NOMO-1 treated with dmso at 0.1 percent for 144 hours (cell line): ENCODE data around the gene TBC1D9.
A peak's percentile ranks its signal among the peaks of the same experiment; 100 is the strongest.
"Not testable (repeated sequence)": the region's sequence is repeated elsewhere in the genome, so short reads cannot be mapped to it uniquely, and the experiment has no call there.

Source experiments
- DNase-seq: peaks from one replicate; lab custom pipeline; 2025; ENCODE audit not compliant: unreplicated experiment; lab: John Stamatoyannopoulos, UW

Gene TBC1D9

GRCh38 chr4:140756319-140757231, at the start of gene TBC1D9:
Gene TBC1D9 (minus strand): TSS chr4:140756385. CDS start chr4:140756045, 340 bp downstream.
- peak; percentile 71 for DNase-seq

DNA sequence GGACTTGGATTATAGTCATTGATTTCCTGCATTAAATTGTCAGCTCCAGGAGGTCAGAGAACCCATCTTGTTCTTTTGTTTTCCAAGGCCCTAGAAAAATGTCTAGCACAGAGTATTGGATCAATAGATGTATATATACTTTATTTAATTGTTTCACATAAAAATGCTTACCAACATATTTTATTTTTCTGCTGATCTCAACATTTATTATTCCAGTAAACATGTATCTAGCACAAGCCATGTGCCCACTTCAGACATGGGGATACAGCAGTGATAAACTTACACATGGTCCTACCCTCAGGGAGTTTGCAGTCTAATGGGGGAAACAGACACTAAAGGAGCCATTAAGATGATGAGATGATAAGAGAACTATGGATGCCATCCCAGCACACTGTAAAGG, 49.1 kb upstream of the TBC1D9 start:
- DNase-seq, result no peak

DNA sequence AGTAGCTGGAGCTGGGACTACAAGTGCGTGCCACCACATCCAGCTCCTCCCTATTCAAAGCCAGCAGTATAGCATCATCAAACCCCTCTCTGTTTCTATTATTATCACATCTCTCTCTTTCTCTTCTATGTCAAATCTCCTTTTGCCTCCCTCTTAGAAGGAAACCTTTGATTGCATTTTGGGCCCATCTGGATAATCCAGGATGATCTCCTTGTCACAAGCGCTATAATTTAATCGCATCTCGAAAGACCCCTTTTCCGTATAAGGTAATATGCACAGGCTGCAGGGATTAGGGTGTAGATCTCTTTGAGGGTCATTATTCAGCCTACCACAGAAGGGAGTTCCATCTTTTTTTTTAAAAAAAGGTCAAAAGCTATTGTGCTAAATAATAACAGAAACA, 46.4 kb upstream of the TBC1D9 start:
- DNase-seq, result no peak

GRCh38 chr4:140800666-140801065, 44.5 kb upstream of the TBC1D9 start:
- no peak for DNase-seq

DNA sequence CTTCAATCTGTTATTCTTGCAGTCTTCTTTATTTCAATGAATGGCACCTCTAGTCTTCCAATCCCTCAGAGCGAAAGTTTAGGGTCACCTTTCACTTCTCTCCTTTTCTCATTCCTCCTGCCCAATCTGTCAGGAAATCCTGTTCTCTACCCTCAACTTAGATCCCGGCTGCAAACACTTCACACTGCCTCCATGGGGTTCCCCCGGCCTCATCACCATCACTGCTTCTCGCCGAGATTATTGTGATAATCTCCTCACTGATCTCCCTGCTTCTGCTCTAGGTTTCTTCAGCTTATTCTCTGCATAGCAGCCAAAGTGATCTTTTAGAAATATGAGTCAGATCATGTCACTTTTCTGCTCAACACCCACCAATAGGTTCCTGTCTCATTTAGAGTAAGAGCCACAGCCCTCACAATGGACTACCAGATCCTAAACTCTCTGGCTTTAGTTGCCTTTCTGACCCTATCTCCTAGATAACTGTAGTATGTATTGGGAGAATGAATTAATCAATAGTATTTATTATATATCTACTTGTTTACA, 43.6 kb upstream of the TBC1D9 start:
- no peak for DNase-seq

GRCh38 chr4:140793291-140793690, 37.1 kb upstream of the TBC1D9 start:
- DNase-seq, result no peak

DNA sequence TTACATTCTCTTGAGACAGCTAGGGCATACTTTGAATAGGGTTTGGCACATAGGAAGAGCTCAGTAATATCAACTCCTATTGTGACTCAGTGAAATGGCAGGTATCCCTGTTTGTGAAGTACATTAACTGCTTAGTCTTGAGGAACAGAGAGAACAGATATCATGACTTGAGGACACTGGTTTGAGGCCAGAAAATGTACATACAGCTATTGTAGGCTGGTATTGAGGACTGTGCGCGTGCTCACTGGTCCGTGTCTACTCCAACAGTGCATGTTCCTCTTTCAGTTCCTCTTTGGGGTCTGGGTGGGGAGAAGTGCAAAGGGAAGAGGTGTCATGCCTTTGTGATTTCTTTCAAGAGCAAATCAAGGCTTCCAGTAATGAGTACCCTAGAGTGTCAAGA, 34.6 kb upstream of the TBC1D9 start:
- DNase-seq, result peak; percentile 90

DNA sequence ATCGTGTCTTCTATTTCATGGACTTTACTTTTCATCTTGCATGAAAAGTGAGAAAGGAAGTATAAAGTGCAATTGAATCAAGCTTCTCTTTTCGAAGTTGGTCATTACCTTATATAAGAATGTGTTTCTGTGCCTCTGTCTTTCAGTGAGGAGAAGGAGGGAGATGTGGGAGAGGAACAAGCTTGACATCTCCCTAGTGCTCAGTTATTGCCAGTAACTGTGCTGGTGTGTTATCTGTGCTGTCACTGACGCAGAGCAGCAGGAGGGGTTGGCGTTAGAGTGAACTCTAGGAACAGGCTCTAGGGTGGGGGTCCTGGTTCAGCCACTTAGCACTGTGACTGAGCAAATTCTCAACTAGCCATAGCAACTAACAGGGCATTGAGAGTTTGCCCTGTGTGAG, 34.0 kb upstream of the TBC1D9 start:
- DNase-seq, result no peak

DNA sequence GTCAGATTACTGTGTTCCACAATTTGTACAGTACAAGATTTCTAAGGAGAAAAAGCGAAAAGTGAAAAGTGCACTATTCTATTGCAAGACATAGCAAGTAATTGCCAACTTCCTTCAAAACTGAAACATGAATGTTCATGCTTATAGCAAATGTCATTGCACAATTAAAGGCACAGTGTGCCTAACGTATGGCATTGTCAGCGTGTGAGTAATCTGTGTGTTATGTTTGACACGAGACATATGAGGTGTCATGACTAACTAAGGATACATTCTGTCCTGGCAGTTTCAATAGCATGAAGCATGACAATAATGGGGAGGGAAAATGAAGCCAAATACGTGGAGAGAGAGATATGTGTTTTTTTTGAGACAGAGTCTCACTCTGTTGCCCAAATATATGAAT, 33.6 kb upstream of the TBC1D9 start:
- peak; percentile 54 for DNase-seq

- DNase-seq, result not testable (repeated sequence)
These were observed 26.6 kb upstream of the TBC1D9 start for GRCh38 chr4:140782787-140783186.

DNA sequence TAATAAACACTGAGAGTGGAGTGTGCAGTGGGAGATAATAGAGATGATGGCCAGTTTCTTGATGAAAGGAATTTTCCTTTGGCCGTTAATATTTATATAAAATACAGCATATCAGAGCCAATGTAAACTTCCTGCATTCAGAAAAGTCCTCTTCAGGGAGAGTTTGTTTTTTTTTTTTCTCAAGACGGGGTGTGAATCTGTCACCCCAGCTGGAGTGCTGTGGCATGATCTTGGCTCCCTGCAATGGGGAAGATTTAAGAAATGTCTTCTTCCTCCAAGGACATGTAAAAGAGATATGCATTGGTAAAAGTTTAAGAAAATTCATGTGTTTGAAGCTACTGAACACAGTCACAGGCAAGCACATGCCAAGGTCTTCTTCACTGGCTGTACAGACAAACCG, 25.4 kb upstream of the TBC1D9 start:
- DNase-seq, result no peak

DNA sequence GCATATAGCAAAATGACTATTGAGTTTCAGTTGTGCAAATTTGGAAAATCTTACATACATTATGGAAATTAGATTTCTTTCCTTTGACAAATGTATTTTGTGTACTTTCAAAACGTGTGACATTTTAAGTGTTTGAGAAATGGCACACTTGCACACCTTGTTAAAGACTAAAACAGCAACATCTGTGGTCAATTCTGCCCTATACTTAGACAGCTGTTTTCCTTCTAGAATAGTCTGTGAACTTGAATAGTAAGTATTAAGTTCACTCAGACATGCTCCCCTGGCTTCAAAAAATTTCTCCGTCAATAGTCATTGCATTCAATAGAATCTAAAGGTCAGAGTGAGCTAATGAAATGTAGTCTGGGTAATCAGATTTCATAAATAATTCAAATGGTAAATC, 21.7 kb upstream of the TBC1D9 start:
- no peak for DNase-seq

DNA sequence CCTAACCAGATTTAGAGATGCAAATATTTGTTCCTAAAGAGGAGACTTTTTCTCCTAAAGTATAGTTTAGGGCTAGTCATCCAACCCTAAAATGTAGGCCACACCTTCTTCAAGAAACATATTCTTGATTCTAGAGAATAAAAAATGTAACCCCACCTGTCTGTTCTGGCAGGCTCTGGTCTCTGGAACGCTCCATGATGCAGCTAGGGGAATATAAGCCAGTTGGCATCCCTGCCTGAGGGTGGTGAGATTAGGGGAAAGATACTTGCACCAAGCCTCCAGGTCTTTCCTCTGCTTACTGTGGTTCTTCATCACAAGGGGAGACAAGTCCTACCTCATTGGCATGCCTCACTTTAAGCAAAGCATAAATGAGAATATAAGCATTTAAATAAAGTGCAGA, 21.2 kb upstream of the TBC1D9 start:
- DNase-seq, result no peak

GRCh38 chr4:140776556-140776955, 20.4 kb upstream of the TBC1D9 start:
- DNase-seq, result no peak

DNA sequence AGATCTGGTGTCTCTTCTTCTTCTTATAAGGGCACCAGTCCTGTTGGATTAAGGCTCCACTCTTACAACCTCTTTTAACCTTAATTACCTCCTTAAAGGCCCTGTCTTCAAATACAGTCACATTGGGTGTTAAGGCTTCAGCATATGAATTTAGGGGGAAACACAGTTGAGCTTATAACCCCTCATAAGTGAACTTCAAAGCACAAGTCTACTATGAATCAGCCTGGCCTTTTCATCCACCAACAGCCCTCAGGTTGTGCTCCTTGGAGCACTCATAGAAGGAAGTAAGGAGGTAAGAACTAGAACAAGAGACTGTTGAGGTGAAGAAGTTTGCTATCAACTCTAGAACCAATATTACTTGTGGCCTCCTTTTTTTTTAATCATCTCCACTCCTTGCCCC, 18.8 kb upstream of the TBC1D9 start:
- no peak for DNase-seq

GRCh38 chr4:140774510-140774909, 18.3 kb upstream of the TBC1D9 start:
- DNase-seq, result no peak

GRCh38 chr4:140769209-140769608, 13.0 kb upstream of the TBC1D9 start:
- no peak for DNase-seq

DNA sequence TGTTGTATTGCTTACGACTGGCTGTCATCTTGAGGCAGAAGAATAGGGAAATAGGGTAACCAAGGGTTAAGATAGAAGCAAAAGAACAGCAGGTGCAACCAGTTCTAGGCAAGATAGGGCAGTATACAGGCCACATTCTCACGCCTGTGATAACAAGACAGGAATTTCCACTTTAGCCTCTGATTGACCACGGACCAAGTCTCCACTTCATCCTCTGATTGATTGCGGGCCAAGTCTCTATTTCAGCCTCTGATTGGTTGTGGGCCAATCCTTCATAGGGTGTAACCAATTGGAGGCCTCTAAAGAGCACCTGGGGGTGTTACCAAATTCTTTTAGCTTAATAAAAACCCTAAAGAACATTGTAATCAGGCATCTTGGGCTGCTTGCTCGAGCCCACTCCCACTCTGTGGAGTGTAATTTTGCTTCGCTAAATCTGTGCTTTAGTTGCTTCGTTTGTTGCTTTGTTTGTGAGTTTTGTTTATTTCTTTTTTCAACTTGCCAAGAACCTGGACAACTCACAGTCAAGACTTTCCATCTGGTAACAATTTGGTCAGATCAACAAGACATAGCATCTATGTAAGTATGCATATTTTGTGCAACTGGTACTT, 8.7 kb upstream of the TBC1D9 start:
- DNase-seq, result no peak

DNA sequence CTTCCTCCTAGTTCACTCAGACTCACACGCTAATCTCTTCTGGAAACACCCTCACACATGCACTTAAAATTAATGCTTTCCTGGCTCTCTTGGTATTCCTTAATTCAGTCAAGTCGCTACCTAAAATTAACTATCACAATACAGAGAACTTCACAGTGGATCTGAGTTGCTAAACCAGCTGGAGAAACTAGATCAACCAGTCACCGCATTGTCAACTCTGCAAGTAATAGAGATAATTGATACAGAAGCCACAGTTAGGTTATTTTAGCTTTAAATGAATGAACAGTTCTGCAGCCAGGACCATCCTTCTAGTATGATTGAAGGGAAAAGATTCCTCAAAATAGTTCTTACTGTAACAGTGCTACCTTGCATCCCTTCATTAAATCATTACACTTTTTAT, 6.0 kb upstream of the TBC1D9 start:
- no peak for DNase-seq

- no peak for DNase-seq
These were observed 1.0 kb upstream of the TBC1D9 start for GRCh38 chr4:140757232-140757630.

DNA sequence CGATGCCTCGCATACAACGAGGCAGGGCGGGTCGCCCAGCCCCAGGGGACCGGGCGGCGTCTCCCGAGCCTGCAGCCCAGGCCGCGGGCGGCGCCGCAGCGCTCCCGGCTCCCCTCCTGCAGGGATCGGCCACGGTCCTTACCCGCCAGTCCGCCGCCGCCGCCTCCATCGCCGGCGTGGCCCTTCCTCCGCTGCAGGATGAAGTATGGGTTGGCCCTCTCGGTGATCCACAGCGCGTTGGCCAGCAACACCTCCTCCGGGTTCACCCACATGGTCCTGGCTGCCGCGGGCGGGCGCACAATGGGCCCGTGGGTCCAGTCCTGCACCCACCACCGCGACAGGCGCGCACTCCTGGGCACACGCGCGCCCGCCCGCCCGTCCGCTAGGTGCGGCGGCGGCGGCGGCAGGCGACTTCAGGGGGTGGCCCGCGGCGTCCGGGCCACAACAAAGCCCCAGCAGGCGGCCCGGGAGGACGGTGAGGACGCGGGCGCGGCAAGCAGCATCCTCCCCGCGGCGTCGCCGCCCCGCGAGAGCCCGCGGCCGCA, 339 bp downstream of the TBC1D9 start:
- no peak for DNase-seq
